ENCODE data around the gene TRHDE.

DNA sequence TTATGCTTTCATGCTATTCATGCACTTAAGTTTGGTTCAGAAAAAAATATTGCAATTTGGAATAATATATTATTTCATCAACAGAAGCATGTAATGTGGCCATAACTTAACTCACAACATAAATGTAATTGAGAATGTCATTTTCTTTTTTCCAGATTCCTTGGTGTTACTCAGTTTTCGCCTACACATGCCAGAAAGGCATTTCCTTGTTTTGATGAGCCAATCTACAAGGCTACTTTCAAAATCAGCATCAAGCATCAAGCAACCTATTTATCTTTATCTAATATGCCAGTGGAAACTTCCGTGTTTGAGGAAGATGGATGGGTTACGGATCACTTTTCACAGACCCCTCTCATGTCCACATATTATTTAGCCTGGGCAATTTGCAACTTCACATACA, 14.4 kb downstream of the TRHDE start:
- no peak for TF ChIP-seq EZH2 (IDR thresholded peaks at IDR 0.05; ENCODE audit: low read depth)
- no peak for TF ChIP-seq CTCF (conservative IDR thresholded peaks at IDR 0.05)

Measured in PC-9 (cell line).